Measurements from ENCODE around the gene RAB37.

Gene RAB37

GRCh38 chr17:74758848-74759168, 21.8 kb downstream of the RAB37 start:
- H3K4me3 ChIP-seq (ENCODE audit: low read depth, low read length) = peak overlapping the region; percentile 30
- TF ChIP-seq, protein P1, sequence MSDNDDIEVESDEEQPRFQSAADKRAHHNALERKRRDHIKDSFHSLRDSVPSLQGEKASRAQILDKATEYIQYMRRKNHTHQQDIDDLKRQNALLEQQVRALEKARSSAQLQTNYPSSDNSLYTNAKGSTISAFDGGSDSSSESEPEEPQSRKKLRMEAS (IDR thresholded peaks at IDR 0.05; ENCODE audit: low read depth, low read length) = no peak
- TF ChIP-seq, protein P2, sequence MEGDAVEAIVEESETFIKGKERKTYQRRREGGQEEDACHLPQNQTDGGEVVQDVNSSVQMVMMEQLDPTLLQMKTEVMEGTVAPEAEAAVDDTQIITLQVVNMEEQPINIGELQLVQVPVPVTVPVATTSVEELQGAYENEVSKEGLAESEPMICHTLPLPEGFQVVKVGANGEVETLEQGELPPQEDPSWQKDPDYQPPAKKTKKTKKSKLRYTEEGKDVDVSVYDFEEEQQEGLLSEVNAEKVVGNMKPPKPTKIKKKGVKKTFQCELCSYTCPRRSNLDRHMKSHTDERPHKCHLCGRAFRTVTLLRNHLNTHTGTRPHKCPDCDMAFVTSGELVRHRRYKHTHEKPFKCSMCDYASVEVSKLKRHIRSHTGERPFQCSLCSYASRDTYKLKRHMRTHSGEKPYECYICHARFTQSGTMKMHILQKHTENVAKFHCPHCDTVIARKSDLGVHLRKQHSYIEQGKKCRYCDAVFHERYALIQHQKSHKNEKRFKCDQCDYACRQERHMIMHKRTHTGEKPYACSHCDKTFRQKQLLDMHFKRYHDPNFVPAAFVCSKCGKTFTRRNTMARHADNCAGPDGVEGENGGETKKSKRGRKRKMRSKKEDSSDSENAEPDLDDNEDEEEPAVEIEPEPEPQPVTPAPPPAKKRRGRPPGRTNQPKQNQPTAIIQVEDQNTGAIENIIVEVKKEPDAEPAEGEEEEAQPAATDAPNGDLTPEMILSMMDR (IDR thresholded peaks at IDR 0.05; ENCODE audit: low read depth, low read length) = no peak
- TF ChIP-seq POLR2A (IDR thresholded peaks at IDR 0.05; ENCODE audit: extremely low read depth, insufficient read length) (no peak), MYC (IDR thresholded peaks at IDR 0.05; ENCODE audit: low read depth, low read length) (no peak)
- DNase-seq (ENCODE audit: low read depth) = peak; percentile 90

DNA sequence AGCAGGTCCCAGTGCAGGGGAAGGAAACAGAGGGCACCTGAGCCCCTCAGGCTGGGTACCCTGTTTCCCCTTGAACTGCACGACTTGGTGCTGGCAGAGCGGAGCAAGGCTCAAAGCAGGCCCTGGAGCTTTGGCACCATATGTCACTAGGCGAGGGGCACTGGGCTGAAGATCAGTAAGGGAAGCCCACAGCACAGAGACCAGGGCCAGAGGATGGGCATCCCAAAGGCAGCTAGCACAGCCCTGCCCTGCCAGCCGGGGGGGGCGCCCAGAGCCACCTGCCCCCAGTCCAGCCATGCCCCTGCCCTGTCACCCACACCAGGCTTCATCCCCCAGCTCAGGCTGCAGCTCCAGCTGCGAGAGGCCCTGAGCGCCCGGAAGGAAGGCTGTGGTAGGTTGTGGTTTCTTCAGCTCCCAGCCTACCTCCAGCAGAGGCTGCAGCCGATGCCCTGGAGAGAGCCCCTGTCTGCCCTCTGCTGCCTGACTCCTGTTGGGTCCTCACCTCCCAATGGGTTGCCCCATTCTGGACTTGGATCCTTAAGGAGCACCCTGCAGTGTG, 22.3 kb downstream of the RAB37 start:
- H3K4me3 ChIP-seq (ENCODE audit: low read depth, low read length) = peak overlapping the region; percentile 30

GRCh38 chr17:74759941-74760340, 22.9 kb downstream of the RAB37 start:
- H3K4me3 ChIP-seq (ENCODE audit: low read depth, low read length) = no peak overlapping the region
- DNase-seq (ENCODE audit: low read depth) = no peak
- TF ChIP-seq MYC (IDR thresholded peaks at IDR 0.05; ENCODE audit: low read depth, low read length) (no peak), POLR2A (IDR thresholded peaks at IDR 0.05; ENCODE audit: extremely low read depth, insufficient read length) (no peak)
- TF ChIP-seq, protein P2 (IDR thresholded peaks at IDR 0.05; ENCODE audit: low read depth, low read length) = no peak
- TF ChIP-seq, protein P1 (IDR thresholded peaks at IDR 0.05; ENCODE audit: low read depth, low read length) = no peak

More for the DNA sequence above, 22.3 kb downstream of the RAB37 start:
- TF ChIP-seq, protein P1 (IDR thresholded peaks at IDR 0.05; ENCODE audit: low read depth, low read length) = no peak; the same call in 1 of the 2 replicates
- TF ChIP-seq MYC (IDR thresholded peaks at IDR 0.05; ENCODE audit: low read depth, low read length) (peak; percentile 54), POLR2A (IDR thresholded peaks at IDR 0.05; ENCODE audit: extremely low read depth, insufficient read length) (no peak)
- TF ChIP-seq, protein P2 (IDR thresholded peaks at IDR 0.05; ENCODE audit: low read depth, low read length) = peak; percentile 33
- DNase-seq (ENCODE audit: low read depth) = peak; percentile 90

DNA sequence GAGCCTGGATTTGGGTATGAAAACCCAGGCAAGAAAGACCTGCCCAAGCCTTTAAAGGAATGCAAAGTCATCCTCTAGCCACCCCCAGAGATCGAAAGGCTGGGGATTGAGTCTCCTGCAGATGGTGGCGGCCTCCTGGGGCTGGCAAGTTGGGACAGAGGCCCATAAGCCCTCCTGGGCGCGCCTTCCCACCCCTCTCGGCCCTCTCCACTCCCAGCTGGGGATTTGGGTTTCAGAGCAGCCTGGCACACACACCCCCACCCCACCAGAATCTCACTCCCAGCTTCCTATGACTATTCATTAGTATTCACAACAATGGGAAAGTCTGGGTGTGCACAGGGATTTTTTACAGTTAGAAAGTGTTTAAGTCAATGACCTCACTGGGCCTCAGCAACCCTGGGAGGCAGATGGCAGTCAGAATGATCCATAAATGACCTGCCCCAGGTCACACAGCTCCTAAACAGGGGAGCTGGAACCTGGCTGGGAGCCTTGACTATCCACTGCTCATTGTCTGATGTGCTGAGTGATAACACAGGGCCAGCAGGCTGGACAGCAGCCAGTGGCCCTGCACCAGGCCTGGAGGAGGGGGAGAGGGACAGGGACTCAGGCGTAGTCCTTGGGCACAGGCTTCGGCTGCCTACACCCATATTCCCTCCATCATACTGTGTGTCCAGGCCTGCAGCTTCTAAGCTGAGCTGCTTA, 23.5 kb downstream of the RAB37 start:
- TF ChIP-seq, protein P1 (IDR thresholded peaks at IDR 0.05; ENCODE audit: low read depth, low read length) = no peak
- TF ChIP-seq, protein P2 (IDR thresholded peaks at IDR 0.05; ENCODE audit: low read depth, low read length) = no peak
- no peak for TF ChIP-seq POLR2A (IDR thresholded peaks at IDR 0.05; ENCODE audit: extremely low read depth, insufficient read length)
- DNase-seq (ENCODE audit: low read depth) = peak; percentile 45
- H3K4me3 ChIP-seq (ENCODE audit: low read depth, low read length) = no peak overlapping the region

DNA sequence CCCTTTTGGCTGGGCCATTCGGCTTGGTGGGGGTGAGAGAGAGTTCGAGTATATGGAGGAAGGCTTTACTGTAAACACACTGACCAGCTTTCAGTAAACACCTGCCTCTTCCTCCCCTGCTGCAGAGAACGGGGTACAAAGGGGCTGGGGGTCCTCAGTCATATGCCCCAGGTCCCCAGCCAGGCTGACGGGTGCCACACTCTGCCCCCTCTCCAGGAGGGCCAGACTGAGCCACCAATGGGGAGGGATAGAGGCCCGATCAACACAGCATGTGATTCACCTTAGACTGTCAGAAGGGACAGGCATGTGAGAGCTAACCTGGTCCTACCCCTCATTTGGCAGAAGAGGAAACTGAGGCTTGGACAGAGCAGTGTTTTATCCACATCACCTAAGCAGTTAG, 24.4 kb downstream of the RAB37 start:
- H3K4me3 ChIP-seq (ENCODE audit: low read depth, low read length) = no peak overlapping the region
- no peak for DNase-seq (ENCODE audit: low read depth)
- TF ChIP-seq, protein P1 (IDR thresholded peaks at IDR 0.05; ENCODE audit: low read depth, low read length) = no peak
- TF ChIP-seq POLR2A (IDR thresholded peaks at IDR 0.05; ENCODE audit: extremely low read depth, insufficient read length) = no peak
- TF ChIP-seq, protein P2 (IDR thresholded peaks at IDR 0.05; ENCODE audit: low read depth, low read length) = no peak
- no peak for TF ChIP-seq MYC (IDR thresholded peaks at IDR 0.05; ENCODE audit: low read depth, low read length)

Data from NB4 (cell line).